HG03196 (cell line): ENCODE measurements around the gene HMOX1.

Source experiments
- ATAC-seq: cut with Tn5 transposase; IDR thresholded peaks from one replicate; pipeline ENCODE4 v1.9.1; 2021; ENCODE audit not compliant: unreplicated experiment

HMOX1 gene

DNA sequence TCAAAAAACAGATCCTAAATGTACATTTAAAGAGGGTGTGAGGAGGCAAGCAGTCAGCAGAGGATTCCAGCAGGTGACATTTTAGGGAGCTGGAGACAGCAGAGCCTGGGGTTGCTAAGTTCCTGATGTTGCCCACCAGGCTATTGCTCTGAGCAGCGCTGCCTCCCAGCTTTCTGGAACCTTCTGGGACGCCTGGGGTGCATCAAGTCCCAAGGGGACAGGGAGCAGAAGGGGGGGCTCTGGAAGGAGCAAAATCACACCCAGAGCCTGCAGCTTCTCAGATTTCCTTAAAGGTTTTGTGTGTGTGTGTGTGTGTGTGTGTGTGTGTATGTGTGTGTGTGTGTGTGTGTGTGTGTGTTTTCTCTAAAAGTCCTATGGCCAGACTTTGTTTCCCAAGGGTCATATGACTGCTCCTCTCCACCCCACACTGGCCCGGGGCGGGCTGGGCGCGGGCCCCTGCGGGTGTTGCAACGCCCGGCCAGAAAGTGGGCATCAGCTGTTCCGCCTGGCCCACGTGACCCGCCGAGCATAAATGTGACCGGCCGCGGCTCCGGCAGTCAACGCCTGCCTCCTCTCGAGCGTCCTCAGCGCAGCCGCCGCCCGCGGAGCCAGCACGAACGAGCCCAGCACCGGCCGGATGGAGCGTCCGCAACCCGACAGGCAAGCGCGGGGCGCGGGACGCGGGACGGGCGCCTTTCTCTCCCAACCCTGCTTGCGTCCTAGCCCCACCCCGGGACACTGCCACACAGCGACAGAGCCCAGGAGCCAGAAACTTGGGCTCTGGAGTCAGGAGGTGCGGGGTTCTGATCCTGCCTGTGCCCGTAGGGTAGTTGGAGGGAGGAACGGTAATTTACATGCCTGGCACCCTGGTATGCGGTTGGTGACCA lies at the start of gene HMOX1:
HMOX1 (plus strand) TSS at position 560 of the 887 bp plus-strand sequence; CDS start at position 638, 78 bp downstream.
- ATAC-seq = peak; percentile 57

DNA sequence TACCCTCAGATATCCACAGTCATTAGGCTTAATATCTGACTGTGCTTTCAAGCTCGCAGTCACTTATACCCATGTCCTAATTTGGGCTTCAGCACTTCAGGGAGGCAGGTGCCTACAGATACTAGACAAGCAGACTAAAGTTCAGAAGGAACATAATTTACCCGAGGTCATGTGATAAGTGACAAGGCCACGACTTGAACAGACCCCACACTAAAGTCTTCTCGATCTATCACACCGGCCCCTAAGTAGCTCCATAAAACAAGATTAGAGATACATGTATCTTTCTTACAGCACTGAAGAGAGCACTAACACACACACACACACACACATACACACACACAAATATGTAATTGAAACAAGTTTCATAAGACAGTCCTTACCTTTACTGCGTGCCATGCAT lies 48.6 kb upstream of the HMOX1 start:
- no peak for ATAC-seq

- ATAC-seq = no peak
Measured at GRCh38 chr22:35333220-35333619, 47.7 kb upstream of the HMOX1 start.

DNA sequence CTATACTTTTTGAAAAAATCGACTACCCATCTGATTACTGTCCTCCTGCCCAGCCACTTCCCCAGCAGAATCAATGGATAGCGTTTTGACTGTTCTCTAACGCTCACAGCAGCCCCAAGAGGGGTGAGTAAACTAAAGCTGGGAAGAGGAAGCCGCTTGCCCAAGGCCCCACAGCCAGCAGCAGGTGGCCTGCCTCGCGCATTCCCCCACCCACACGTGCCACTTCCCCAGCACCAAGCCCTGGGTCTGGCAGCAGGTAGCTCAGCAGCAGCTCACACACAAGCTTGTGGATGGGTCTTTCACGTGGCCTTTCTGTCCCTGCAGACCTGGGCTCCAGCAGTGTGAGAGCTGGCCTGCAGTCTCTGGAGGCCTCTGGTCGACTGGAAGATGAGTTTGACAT lies 46.9 kb upstream of the HMOX1 start:
- no peak for ATAC-seq

DNA sequence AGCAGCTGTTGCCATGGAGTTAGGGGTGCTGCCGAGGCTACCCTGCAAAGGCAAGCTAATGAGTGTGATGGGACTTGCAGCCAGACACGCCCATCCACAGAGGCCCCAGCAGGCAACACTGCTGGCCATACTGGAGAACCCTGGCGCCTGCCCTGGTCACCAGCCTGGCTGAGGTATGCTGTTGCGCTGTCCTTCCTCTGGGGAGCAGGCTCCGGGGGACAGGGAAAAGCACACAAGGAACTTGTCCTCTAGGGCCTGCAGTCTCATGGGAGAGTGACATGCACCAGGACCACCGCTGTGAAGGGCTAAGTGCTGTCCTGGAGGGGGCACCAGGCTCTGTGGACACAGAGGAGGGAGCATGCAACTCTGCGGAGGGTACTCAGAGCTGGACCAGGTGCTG lies 45.4 kb upstream of the HMOX1 start:
- no peak for ATAC-seq

- no peak for ATAC-seq
Measured at GRCh38 chr22:35335936-35336781, 44.7 kb upstream of the HMOX1 start.

DNA sequence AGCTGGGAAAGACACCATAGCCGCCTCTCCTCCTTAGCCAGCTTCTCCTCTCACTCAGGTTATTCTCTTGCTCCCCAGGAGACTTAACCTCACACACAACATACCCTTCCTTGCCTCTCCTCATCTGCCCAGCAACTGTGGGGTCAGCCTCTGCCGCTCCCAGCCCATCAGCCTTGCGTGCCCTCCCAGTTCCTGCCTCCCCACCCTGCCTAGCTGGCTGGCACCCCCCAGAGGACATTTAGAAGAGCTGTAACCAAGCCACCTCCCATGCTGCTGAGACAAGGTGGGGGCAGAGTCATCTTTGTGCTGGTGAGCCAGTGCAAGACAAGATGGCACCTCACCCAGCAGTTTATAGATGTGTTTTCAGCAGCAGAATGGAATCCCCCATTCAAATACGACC lies 43.0 kb upstream of the HMOX1 start:
- ATAC-seq = no peak

GRCh38 chr22:35341090-35341874 lies 39.6 kb upstream of the HMOX1 start:
- no peak for ATAC-seq

- no peak for ATAC-seq
Measured at GRCh38 chr22:35342390-35342789, 38.5 kb upstream of the HMOX1 start.

- ATAC-seq = no peak
Measured at GRCh38 chr22:35343664-35344550, 37.0 kb upstream of the HMOX1 start.

DNA sequence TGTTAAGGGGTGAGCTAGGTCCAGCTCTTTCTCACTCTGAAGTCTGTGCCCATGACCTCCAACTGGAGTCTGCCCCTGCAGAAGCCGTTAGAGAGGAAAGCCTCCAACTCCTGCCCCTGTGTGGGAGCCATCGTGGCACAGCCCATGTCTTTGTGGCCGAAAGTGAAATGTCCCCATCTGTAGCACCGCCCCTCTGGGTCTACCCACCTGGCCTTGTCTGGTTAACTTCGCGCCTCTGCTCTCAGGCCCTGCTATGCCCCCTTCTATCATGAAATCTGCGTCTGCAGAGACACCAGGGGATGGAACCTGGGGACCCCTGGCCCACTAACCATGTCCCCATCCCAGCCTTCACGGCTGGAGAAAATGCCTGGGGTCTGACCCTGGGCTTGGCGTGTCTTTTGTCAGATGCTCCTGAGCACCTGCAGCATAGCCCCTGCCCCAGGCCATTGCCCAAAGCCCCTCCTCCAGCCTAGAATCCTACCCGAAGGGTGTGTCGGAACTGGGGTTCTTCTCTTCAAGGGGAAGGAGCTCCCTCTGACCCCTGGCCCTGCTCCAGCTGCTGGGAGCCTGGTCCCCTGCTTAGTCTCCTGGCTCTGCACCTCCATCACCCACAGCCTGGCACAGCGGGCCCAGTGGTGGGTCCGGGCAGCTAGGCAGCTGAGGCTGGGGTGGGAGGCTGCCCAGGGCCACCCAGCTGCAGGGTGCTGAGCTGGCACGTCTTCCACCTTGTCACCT lies 35.8 kb upstream of the HMOX1 start:
- no peak for ATAC-seq

DNA sequence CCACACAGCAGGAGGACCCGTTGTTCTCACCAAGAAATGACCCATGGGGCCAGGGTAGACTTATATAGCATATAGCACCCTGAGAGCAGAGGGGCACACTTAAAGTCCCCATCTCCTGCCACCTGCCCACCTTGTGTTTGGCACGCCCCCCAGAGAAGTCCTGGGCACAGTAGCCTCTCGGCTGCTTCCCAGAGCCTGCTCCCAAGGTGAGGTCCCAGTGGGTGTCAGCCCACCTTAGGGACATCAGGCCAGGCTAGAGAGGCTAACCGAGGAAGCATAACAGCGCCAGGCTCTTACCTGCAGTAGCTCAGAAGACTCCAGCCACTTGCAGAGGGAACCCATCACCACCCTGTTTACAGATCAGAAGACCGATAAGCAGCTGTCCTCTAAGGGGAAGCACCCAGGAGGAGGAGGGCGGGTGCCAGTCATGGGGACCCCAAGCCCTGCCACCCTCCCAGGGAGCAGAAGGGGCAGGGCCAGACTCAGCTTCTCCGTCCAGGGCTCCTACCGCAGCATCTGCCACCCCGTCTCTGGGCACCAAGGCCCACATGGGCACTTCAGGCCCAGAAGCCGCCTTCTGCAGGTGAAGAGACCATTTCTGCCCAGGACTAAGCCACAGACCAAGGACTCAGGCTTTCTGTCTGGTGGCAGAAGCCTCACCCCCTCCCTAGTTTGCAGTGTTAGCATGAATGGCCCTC lies 34.9 kb upstream of the HMOX1 start:
- no peak for ATAC-seq

DNA sequence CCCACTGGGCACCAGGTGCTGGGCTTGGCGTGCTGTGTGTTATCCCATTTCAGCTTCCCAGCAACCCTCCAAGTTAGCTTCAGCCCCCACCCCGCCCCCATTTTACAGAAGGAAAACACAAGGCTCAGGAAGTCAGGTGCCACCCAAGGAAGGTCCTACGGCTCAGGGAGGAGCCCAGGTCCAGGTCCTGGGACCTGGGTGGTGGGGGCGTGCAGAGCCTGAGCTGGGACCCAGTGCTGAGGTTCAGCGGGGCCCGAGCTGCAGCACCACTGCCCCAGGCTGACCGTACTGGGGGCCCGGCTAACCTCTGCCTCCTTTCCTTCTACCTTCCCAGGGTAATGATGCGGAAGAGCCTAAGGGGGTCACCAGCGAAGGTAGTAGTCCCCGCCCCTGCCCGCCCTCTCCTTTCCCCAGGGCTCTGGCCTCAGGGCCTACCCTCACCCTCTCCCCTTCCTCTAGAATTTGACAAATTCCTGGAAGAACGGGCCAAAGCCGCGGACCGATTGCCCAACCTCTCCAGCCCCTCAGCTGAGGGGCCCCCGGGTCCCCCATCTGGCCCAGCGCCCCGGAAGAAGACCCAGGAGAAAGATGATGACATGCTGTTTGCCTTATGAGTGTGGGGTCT lies 34.2 kb upstream of the HMOX1 start:
- ATAC-seq = no peak

GRCh38 chr22:35347462-35347861 lies 33.4 kb upstream of the HMOX1 start:
- no peak for ATAC-seq

GRCh38 chr22:35348026-35348590 lies 32.8 kb upstream of the HMOX1 start:
- ATAC-seq = no peak

DNA sequence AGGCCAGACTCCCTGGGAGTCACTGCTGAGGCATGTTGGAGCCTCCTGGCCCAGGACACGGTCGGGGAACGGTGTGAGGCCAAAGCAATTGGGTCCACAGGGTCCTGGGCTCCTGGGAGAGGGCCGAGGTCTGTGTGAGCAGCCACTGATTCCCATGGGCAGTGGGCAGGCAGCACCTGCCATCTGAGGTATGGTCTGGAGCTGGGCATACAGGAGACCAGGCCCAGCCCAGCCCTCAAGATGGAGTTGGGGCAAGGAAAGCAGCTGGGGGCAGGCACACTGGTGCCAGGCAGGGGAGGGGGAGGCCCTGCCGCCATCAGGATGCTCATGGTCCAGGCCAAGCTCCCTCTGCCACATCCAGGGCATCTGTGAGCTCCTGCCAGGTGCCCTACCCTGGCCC lies 32.2 kb upstream of the HMOX1 start:
- ATAC-seq = no peak

DNA sequence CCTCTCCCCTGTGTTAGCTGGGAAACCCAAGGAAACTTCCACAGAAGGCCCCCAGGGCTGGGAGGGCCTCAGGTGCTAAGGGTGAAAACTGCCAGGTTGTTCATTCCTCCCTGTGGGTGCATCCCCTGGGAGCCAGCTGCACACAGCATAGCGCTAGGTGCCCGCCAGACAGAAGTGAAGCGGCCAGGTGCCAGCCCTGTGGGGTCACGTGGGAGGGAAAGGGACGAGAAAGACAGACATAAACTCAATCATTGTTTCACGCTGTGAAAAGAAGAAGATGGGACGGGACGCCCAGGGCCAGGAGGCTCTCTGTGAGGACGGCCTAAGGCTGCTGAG lies 31.6 kb upstream of the HMOX1 start:
- no peak for ATAC-seq
